ENCODE results near the gene ELMOD1.

The ELMOD1 gene

DNA sequence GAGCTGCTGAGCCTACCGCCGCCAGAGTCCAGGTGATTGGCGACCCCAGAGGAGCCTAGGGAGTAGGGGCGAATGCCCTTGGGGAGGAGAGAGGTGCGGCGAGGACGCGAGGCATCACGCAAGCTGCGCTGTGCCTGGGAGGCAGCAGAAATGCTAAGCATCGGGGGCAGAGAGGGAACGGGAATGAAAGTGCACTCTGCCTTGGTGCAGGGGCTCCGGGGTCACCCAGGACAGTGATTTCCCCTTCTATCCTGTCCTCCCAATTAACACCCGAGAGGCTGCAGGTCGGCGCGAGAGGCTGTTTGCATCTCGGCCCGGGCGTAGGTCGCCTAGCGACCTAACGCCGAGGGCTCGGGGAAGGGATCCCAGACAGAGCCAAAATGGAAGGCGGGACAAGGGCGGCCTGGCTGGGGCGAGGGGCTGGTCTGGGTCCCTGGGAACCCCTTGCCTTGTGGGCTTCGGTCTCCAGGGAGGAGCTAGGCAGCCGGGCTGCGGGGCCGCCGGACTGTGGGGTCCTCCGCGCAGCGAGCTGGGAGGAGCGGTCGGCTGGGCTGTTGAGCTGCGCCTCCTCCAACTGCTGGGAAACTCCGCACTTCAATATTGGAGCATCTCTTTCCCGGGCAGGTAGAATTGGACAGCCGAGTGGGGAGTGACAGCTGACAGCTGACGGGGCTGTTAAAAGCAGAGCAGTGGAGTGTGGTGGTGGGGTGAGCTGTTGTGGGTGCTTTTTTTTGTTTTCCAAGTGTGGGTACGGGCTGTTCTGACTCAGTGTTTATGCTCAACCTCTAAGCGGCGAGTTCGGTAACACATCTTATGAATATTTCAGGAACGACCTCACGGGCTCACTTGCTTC lies 657 bp downstream of the ELMOD1 start:
- peaks cover 23 to 39% of the 10 kb centered on the region in 2 donors for H3K27me3 ChIP-seq (ENCODE audit: control insufficient read depth in 1 of 2, insufficient read depth in 2 of 2, low read length in 2 of 2)
- H3K4me1 ChIP-seq (ENCODE audit: insufficient read depth, low read length) = no peaks in the 10 kb centered on the region
- no peak overlapping the region for H3K27ac ChIP-seq (ENCODE audit: low read depth, low read length)
- no peak overlapping the region for H3K9ac ChIP-seq (ENCODE audit: low read length)
- no peaks in the 10 kb centered on the region for H3K9me3 ChIP-seq (ENCODE audit: low read length)
- H3K36me3 ChIP-seq (ENCODE audit: insufficient read depth, low read length) = no peaks in the 10 kb centered on the region
- peak overlapping the region; percentile 47 to 63 for H3K4me3 ChIP-seq (ENCODE audit: low read depth in 1 of 2, low read length in 2 of 2)

DNA sequence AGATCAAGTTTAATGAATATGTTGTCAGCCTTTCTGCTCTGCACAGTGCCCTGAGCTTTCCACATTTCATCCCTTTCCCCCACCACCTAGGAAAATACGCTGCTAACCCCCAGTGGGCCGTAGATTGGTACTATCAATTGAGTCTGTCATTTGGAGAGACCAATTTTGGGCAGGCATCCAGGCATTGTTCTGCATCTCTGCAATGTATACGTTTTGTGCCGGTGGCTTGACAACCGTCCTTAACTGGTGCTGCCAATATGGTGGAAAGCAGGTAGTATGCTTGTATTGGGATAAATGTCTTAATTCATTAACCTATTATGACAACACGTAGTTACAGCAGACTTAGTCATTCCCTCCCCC lies 1.3 kb downstream of the ELMOD1 start:
- Histone ChIP-seq H3K36me3 (ENCODE audit: insufficient read depth, low read length) (no peaks in the 10 kb centered on the region), H3K4me1 (ENCODE audit: insufficient read depth, low read length) (no peaks in the 10 kb centered on the region), H3K4me3 (ENCODE audit: low read depth in 1 of 2, low read length in 2 of 2) (peak overlapping the region in 1 of 2 donors; percentile 63), H3K9ac (ENCODE audit: low read length) (no peak overlapping the region), H3K9me3 (ENCODE audit: low read length) (no peaks in the 10 kb centered on the region), H3K27me3 (ENCODE audit: control insufficient read depth in 1 of 2, insufficient read depth in 2 of 2, low read length in 2 of 2) (peaks cover 23 to 39% of the 10 kb centered on the region in 2 donors), H3K27ac (ENCODE audit: low read depth, low read length) (no peak overlapping the region)

DNA sequence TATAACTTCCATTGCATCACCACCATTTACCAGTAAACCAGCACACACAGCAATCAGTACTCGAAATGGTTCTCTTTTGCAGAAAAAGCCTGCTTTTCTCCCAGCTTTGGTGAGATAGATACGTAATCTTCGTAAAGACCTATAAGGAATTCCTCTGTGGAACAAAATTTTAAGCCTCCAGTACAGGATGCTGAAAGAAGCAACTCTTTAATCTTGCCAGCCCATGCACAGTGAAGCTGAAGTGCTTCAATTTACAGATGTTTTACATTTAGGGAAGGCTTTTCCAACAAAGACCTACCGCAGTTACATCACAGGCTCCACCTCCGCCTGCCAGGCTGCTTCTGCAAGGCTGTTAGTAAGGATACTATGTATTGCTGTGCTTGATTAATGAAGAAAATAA lies 1.9 kb downstream of the ELMOD1 start:
- Histone ChIP-seq H3K27me3 (ENCODE audit: control insufficient read depth in 1 of 2, insufficient read depth in 2 of 2, low read length in 2 of 2) (peaks cover 23 to 39% of the 10 kb centered on the region in 2 donors), H3K36me3 (ENCODE audit: insufficient read depth, low read length) (no peaks in the 10 kb centered on the region), H3K9me3 (ENCODE audit: low read length) (no peaks in the 10 kb centered on the region), H3K4me3 (ENCODE audit: low read depth in 1 of 2, low read length in 2 of 2) (no peak overlapping the region), H3K9ac (ENCODE audit: low read length) (no peak overlapping the region), H3K27ac (ENCODE audit: low read depth, low read length) (no peak overlapping the region), H3K4me1 (ENCODE audit: insufficient read depth, low read length) (no peaks in the 10 kb centered on the region)

DNA sequence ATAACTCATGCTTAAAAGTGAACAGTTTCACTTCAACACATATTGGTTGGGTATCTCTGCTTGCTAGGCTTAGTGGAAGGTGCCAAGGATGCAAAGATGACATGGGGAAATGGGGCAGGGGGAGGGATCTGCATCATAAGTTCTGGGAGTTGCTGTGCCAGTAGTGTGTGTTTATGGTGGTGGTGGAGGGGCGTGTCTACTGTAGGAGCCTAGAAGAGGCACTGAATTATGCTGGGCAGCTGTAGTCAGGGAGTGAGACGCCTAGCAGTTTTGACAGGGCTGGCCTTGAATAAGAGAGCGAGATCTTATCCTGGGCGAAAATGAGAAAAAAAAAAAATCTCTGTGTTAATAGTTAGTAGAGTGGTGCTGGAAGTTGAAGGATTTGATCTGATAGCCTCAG lies 3.0 kb downstream of the ELMOD1 start:
- Histone ChIP-seq H3K4me1 (ENCODE audit: insufficient read depth, low read length) (no peaks in the 10 kb centered on the region), H3K27me3 (ENCODE audit: control insufficient read depth in 1 of 2, insufficient read depth in 2 of 2, low read length in 2 of 2) (peaks cover 23 to 32% of the 10 kb centered on the region in 2 donors), H3K4me3 (ENCODE audit: low read depth in 1 of 2, low read length in 2 of 2) (no peak overlapping the region), H3K9ac (ENCODE audit: low read length) (no peak overlapping the region), H3K9me3 (ENCODE audit: low read length) (no peaks in the 10 kb centered on the region), H3K36me3 (ENCODE audit: insufficient read depth, low read length) (no peaks in the 10 kb centered on the region), H3K27ac (ENCODE audit: low read depth, low read length) (no peak overlapping the region)

DNA sequence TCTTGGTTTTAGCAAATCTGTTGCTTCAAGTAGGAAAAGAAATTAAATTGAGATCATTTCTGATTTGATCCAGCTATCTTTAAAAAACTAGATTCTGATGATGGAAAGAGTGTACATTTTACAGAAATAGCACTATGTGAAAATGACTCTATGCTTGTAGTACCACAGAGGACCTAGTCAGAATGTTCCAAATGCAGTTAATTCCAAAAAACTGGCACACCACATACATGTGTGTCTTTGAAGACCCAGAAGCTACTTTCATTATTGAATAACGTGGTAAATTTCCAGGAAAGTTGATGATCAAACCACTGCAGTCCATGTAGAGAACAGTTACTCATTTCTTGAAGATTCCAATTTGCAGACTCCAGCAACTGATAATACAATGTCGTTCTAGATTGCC lies 3.8 kb downstream of the ELMOD1 start:
- Histone ChIP-seq H3K4me3 (ENCODE audit: low read depth in 1 of 2, low read length in 2 of 2) (no peak overlapping the region), H3K36me3 (ENCODE audit: insufficient read depth, low read length) (no peaks in the 10 kb centered on the region), H3K9me3 (ENCODE audit: low read length) (no peaks in the 10 kb centered on the region), H3K4me1 (ENCODE audit: insufficient read depth, low read length) (no peaks in the 10 kb centered on the region), H3K9ac (ENCODE audit: low read length) (no peak overlapping the region), H3K27ac (ENCODE audit: low read depth, low read length) (no peak overlapping the region), H3K27me3 (ENCODE audit: control insufficient read depth in 1 of 2, insufficient read depth in 2 of 2, low read length in 2 of 2) (peaks cover 20 to 29% of the 10 kb centered on the region in 2 donors)

DNA sequence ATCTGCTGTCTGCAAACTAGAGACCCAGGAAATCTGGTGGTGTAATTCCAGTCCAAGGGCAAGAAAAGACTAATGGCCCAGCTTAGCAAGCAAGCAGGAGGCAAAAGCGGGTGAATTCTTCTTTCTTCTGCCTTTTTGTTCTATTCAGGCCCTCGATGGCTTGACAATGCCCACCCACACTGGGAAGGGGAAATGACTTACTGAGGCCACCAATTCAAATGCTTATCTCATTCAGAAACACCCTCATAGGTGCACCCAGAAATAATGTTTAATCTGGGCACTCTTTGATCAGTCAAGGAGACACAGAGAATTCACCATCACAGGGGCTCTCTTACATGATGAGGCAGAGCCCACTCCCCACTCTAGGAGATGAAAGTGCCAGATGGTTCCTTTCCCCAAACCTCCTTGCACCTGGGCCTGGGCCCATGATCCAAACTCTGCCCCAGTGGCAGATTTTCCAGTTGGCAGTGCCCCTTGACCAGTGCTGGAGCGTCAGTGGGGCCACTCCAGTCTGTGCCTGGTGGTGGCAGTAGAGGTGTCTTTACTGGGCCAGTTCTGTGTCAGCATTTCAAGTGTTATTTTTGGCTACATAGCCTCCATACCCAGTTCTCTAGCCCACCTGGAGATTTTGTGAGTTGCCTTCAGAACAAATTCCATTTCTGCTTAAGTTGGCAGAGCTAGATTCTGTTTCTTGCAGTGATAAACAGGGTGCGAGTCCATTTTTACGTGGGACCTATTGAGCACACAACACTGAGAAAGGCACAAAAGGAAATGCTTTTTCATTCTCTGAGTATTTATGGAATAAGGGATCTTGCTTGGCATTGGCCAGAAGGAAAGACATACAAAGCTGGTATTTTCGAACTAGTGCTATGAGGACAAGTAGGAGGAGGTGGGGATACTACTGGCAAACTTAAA lies 7.5 kb downstream of the ELMOD1 start:
- H3K27ac ChIP-seq (ENCODE audit: low read depth, low read length) = no peak overlapping the region
- no peaks in the 10 kb centered on the region for H3K4me1 ChIP-seq (ENCODE audit: insufficient read depth, low read length)
- no peak overlapping the region for H3K9ac ChIP-seq (ENCODE audit: low read length)
- peaks cover 0 to 4% of the 10 kb centered on the region in 2 donors for H3K27me3 ChIP-seq (ENCODE audit: control insufficient read depth in 1 of 2, insufficient read depth in 2 of 2, low read length in 2 of 2)
- H3K9me3 ChIP-seq (ENCODE audit: low read length) = no peaks in the 10 kb centered on the region
- no peak overlapping the region for H3K4me3 ChIP-seq (ENCODE audit: low read depth in 1 of 2, low read length in 2 of 2)
- no peaks in the 10 kb centered on the region for H3K36me3 ChIP-seq (ENCODE audit: insufficient read depth, low read length)

DNA sequence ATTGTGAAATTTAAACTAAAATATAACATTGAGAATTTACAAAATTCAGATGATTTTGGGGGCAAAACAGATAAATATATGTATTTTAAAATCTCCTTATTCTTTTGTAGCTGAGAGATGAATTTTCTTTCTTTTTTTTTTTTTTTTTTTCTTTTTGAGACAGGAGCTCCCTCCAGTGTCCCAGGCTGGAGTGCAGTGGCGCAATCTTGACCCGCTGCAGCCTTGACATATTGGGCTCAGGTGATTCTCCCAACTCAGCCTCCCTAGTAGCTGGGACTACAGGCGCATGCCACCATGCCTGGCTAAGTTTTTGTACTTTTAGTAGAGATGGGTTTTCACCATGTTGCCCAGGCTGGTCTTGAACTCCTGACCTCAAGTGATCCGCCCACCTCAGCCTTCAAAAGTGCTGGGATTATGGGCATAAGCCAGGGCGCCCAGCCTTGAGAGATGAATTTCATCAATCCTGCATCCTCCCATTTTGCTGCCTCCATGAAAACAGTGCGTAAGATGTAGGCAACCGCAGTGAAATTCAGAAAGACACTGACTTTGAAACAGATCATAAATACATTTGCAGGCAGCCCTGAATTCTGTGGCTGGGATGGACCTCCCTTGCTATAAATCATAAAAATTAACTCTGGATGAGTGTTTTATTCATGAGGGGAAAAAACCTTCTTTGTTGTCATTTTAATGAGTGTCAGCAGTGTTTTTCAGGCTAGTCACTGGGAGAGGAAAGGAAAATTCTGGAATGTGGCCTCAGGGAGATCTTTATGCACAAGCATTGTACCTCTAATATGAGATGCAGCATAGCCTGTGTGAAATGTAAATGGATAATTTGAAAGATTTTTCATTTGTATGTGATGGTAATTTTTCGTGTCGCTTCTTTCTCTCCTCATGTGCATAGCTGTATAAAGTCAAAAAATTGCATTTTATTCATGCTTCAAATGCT lies 14.4 kb downstream of the ELMOD1 start:
- H3K27me3 ChIP-seq (ENCODE audit: control insufficient read depth in 1 of 2, insufficient read depth in 2 of 2, low read length in 2 of 2) = no peaks in the 10 kb centered on the region
- H3K4me1 ChIP-seq (ENCODE audit: insufficient read depth, low read length) = no peaks in the 10 kb centered on the region
- H3K27ac ChIP-seq (ENCODE audit: low read depth, low read length) = no peak overlapping the region
- H3K9me3 ChIP-seq (ENCODE audit: low read length) = no peaks in the 10 kb centered on the region
- H3K4me3 ChIP-seq (ENCODE audit: low read depth in 1 of 2, low read length in 2 of 2) = no peak overlapping the region
- H3K9ac ChIP-seq (ENCODE audit: low read length) = no peak overlapping the region
- no peaks in the 10 kb centered on the region for H3K36me3 ChIP-seq (ENCODE audit: insufficient read depth, low read length)

DNA sequence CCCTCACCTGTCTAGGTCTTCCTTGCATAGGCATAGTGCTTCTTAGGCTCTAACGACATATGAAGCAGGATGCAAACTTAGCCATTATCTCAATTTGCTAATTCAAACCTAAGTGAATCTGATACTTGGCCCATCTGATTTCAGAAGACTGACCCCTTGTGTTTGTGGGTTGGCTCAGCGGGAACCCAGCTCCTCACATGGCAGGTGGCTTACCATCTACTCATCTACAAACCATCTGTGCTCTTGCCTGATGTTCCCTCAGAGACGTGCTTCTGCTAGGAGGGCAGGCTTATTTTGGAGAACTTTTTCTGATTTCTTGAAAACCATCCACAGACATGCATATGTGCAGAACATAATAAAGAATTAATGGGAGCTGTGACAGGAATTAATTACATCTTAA lies 15.2 kb downstream of the ELMOD1 start:
- H3K4me1 ChIP-seq (ENCODE audit: insufficient read depth, low read length) = no peaks in the 10 kb centered on the region
- no peak overlapping the region for H3K27ac ChIP-seq (ENCODE audit: low read depth, low read length)
- H3K9ac ChIP-seq (ENCODE audit: low read length) = no peak overlapping the region
- no peak overlapping the region for H3K4me3 ChIP-seq (ENCODE audit: low read depth in 1 of 2, low read length in 2 of 2)
- no peaks in the 10 kb centered on the region for H3K36me3 ChIP-seq (ENCODE audit: insufficient read depth, low read length)
- H3K27me3 ChIP-seq (ENCODE audit: control insufficient read depth in 1 of 2, insufficient read depth in 2 of 2, low read length in 2 of 2) = no peaks in the 10 kb centered on the region
- no peaks in the 10 kb centered on the region for H3K9me3 ChIP-seq (ENCODE audit: low read length)

DNA sequence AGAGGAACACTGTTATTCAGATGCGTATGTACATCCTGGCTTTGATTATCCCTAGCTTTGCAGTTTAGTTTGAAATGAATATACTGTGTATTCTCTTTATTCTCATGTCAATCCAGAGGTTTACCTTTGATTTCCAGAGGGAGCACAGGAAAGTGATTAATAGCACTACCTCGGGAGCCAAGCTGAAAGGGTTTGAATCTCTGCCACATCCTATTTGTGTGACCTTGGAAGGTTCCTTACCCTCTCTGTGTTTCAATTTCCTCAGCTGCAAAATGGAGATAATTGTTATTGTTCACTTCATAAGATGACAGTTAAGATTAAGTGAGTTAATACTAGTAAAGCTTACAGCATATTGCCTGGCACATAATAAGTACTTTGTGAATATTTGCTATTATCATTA lies 17.9 kb downstream of the ELMOD1 start:
- no peaks in the 10 kb centered on the region for H3K9me3 ChIP-seq (ENCODE audit: low read length)

DNA sequence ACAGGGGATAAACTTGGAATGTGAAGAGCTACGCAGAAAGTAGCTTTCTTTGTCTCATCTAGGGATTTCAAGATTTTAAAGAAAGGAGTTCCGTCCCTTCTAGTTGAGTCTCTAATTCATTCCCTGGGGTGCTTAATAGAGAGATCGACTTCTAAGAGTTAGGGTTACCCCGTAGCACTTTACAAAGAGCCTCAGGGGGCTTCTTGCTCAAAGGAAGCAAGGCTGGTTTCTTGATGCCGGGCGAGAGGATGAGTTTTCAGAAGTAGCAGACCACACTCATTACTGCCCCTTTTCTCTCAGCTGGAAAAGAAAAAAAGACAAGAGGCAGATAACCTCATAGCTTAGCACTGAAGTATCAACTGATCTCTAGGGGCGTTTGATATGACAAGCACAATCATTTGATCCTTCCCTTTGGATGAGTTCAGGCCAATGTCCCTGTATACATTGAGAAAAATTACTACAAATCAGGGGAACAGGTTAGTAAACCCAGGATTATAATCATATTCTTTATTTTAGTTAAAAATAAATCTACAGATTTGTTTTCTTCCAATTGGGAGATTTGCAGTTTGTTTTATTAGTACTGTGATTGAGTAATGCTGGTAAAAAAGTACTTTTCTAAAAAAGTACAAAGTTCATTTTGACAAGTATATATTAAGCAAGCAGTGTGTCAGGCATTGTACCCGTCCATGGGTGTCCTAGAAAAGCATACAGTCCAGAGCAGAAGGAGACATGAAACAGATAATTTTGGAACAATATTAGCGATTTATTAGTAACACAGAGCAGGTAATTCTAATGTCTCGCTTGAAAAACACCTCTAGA lies 18.7 kb downstream of the ELMOD1 start:
- Histone ChIP-seq H3K4me1 (ENCODE audit: insufficient read depth, low read length) (no peaks in the 10 kb centered on the region), H3K9me3 (ENCODE audit: low read length) (no peaks in the 10 kb centered on the region), H3K36me3 (ENCODE audit: insufficient read depth, low read length) (no peaks in the 10 kb centered on the region), H3K27me3 (ENCODE audit: control insufficient read depth in 1 of 2, insufficient read depth in 2 of 2, low read length in 2 of 2) (no peaks in the 10 kb centered on the region), H3K4me3 (ENCODE audit: low read depth in 1 of 2, low read length in 2 of 2) (no peak overlapping the region), H3K9ac (ENCODE audit: low read length) (no peak overlapping the region), H3K27ac (ENCODE audit: low read depth, low read length) (no peak overlapping the region)

More for the DNA sequence above, 17.9 kb downstream of the ELMOD1 start:
- Histone ChIP-seq H3K27ac (ENCODE audit: low read depth, low read length) (no peak overlapping the region), H3K27me3 (ENCODE audit: control insufficient read depth in 1 of 2, insufficient read depth in 2 of 2, low read length in 2 of 2) (no peaks in the 10 kb centered on the region), H3K9ac (ENCODE audit: low read length) (no peak overlapping the region), H3K4me1 (ENCODE audit: insufficient read depth, low read length) (no peaks in the 10 kb centered on the region), H3K4me3 (ENCODE audit: low read depth in 1 of 2, low read length in 2 of 2) (no peak overlapping the region), H3K36me3 (ENCODE audit: insufficient read depth, low read length) (no peaks in the 10 kb centered on the region)

All from muscle layer of colon (tissue), 2 donors.